Measurements from ENCODE around the gene FBXO2. TPM values are rescaled to one million over a fixed set of nuclear protein-coding genes. Genes with fewer than 3 reads are reported as not detected.
"Not testable (repeated sequence)": the region's sequence is repeated elsewhere in the genome, so short reads cannot be mapped to it uniquely, and the experiment has no call there.

The FBXO2 gene
- polyA plus RNA-seq, 1 donor: 0.35 TPM

GRCh38 chr1:11629184-11630016 is 24.8 kb downstream of the FBXO2 start:
- DNase-seq: no peak

DNA sequence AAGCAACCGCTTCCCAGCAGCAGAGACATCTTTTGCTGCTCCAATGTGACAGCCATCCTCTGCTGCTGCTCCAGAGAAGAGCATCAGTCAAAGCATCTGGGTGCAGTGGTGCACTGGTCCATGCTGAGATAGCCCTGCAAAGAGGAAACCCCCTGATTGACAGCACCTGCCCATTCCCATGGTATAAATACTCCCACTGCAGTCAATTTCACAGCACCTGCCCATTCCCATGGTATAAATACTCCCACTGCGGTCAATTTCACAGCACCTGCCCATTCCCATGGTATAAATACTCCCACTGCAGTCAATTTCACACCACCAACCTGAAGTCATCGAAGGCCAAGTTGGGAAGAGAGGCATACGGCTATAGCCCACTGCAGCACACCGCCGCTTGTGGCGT is 25.5 kb downstream of the FBXO2 start:
- DNase-seq: no peak

- DNase-seq: no peak
These were observed 27.7 kb downstream of the FBXO2 start for GRCh38 chr1:11626551-11626950.

DNA sequence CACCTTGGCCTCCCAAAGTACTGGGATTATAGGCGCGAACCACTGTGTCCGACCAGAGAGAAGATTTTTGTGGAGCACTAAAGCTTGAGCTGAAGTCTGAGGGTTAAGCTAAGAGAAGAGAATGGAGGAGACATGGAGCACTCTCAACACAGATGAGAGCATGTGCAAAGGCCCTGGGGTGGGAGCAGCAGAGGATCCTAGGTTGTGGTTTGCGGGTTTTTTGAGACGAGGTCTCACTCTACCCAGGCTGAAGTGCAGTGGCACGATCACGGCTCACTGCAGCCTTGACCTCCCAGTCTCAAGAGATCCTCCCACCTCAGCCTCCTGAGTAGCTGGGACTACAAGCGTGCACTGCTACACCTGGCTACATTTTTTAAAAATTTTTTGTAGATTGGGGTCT is 30.5 kb downstream of the FBXO2 start:
- DNase-seq: no peak

- no peak for DNase-seq
These were observed 31.8 kb downstream of the FBXO2 start for GRCh38 chr1:11622398-11622797.

DNA sequence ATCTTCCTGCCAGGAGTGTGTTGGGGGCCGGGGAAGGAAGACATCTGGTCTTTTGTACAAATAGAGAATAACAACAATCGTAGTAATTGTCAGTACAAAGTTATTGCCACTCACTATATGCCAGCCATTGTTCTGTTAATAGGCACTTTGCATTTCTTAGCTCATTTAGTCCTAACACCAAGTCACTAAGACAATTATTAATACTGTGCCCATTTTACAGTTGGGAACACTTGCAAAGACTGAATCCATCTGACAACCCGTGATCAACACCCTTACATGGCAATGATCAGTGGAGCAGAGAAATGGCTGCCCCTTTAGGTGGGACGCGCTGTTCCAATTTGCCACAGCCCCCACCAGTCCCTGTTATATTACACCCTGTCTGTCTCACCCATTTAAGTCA is 33.3 kb downstream of the FBXO2 start:
- DNase-seq: no peak

GRCh38 chr1:11620405-11620804 is 33.8 kb downstream of the FBXO2 start:
- no peak for DNase-seq

- DNase-seq: no peak
These were observed 36.5 kb downstream of the FBXO2 start for GRCh38 chr1:11617741-11618140.

- DNase-seq: no peak
These were observed 36.9 kb downstream of the FBXO2 start for GRCh38 chr1:11617314-11617713.

DNA sequence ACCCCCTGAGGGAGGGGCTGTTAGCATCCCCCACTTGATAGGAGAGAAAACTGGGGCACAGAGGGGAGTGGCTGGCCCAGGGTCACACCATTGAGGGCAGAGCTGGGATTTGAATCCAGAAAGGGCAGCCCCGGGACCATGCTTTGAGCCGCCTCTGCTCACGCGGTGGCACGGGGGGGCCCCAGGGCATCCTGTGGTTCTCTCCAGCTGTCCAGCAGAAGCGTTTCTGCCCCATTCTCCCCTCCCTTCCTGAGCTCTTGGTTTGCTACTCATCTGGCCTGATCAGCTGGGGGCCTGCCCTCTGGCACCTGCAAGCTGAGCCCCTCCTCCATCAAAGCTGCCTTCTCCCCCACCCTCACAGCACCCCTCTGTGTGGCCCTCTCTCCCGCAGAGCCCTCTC is 37.5 kb downstream of the FBXO2 start:
- no peak for DNase-seq

DNA sequence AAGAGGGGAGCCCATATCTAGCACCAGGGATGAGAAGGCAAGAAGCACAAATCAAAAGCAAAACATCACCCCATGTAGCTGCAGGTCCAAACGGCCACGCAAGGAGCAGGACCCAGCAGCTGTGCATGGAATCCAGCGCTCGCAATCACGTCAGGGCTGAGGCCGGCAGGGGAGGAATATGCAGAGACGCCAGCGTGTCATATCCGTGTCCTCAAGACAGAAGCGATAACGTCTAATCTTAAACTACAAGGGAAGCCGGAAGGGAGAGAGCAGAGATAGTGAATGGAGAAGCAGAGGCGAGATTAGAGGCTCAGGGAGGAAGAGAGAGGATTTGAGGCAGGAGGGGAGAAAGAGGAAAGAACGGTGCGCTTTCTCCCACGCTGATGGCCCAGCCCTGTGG is 39.1 kb downstream of the FBXO2 start:
- no peak for DNase-seq

- DNase-seq: no peak
These were observed 40.9 kb downstream of the FBXO2 start for GRCh38 chr1:11613347-11613746.

DNA sequence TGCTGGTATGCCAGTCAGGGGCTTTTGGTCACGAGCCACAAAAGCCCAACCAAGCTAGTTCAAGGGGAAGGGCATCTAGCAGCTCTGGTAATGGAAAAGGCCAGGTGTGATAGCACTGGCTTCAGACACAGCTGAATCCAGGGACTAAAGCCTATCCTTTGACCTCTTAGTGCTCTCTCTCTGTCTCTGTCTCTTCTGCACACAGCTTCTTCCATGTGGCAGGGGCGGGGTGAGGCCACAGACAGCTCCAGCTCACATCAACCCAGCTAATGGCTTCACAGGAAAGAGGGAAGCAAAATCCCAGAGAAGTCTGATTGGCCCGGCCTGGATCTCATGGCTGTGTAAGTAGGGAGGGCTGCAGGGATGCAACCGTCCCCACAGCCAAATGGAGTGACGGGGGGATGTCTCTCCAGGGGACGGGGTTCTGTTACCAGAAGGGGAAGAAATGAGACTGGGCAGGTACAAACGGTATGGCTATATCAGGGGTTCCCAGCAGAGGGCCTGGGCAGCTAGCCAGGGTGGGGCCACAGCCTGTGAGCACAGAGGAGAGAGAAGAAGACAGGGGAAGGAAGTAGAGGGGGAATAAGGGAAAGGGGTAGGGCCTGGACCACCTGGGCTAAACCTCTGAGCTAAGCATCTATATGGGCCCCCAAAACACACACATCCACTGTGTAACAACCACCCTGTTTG is 42.4 kb downstream of the FBXO2 start:
- no peak for DNase-seq

GRCh38 chr1:11610629-11611180 is 43.5 kb downstream of the FBXO2 start:
- DNase-seq: no peak

GRCh38 chr1:11609378-11609777 is 44.9 kb downstream of the FBXO2 start:
- DNase-seq: not testable (repeated sequence)

GRCh38 chr1:11608596-11609130 is 45.6 kb downstream of the FBXO2 start:
- not testable (repeated sequence) for DNase-seq

DNA sequence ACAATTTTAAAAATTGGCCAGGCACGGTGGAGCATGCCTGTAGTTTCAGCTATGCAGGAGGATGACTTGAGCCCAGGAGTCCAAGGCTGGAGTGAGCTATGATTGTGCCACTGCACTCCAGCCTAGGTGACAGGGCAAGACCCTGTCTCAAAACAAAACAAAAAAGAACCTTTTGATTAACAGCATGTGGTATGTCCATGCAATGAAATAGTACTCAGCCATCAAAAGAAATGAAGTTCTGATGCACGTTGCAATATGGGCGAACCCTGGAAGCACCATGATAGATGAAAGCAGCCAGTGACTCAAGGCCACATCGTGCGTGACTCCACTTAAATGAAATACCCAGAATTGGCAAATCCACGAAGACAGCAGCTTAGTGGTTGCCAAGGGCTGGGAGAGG is 47.5 kb downstream of the FBXO2 start:
- no peak for DNase-seq

DNA sequence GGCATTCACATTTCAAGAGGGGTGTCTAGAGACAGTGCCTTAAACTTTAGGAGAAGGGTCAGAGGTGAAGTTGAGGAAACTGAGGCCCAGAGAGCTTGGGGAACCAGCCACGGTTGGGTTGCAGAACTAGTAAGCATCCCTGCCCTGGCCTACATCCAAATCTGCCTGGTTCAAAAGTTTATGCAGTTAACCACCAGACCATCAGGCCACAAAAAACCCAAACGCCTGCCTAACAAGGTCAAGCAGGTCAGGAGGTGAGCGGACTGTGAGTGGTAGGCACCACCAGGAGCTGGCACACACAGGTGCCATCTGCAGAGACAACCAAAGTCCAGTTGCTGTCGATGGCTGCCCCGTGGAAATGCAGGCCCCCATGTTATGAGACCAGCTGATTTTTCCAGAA is 51.2 kb downstream of the FBXO2 start:
- no peak for DNase-seq

DNA sequence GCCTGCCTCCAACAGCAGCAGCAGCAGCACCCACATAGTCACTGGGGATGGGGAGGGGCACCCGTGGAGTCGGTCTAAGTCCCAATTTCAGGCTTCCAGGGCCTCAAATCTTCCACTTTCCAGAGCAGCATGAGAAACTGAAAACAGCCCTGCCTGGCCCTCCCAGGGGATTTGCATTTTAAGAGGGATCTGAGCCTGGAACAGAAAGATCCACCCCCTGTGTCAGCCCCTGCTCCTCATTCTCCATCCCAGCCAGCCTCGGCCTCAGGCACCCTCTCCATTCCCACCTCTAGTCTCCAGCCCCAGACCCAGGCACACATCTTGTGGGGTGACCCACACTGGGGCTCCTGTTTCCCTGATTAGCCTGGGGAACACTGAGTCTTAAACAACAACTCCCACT is 51.8 kb downstream of the FBXO2 start:
- no peak for DNase-seq

GRCh38 chr1:11600836-11601235 is 53.4 kb downstream of the FBXO2 start:
- DNase-seq: no peak

DNA sequence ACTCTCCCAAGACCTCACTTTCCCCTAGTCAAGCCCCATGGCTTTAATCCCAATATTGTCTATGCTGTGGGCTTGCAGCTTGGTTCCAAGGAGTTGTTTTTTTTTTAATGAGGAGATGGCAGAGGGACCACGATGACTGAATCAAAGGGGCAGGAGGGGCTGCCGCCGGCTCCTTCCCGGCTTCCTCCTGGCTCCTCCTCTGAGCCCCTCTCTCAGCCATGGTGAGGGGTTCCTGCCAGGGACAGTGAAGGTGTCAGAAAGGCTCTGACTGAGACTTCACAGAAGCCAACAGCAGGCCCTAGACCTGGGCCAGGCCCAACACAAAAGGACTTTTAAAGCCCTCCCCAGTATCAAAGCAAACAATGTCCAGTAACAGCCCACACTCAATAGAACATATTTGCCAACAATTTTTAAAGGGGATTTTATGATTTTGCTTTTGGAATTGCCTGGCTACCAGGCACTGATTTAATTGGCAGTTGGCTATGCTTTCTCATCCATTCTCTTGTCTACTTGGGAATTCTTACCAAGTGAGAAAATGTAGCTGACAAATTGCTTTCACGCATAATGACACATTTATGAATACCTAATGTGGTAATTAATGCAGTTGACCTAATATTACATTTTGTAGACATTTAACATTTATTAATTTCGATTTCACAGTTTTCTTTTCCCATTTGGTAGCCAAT is 54.2 kb downstream of the FBXO2 start:
- DNase-seq: no peak

DNA sequence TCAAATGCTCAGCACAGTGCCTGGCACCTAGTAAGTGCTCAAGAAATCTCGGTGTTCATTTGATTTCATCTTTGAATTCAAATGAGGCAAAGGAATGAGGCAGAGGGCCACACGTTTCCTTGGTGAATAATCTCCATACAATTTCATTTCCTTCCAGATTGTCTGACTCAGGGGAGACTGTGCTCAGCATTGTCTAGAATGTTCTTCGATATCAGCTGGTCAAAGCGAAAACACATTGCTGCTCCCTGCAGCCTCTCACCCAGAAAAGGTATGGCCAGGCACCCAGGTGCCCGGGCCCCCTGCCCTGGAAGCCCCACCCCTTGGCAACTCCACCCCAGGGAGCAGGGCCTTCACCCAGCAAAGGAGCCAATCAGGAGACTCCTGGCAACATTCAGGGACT is 55.8 kb downstream of the FBXO2 start:
- no peak for DNase-seq
